NCI-H526 (cell line): Measurements from ENCODE around the gene IQGAP3.
"Not testable (repeated sequence)": the region's sequence is repeated elsewhere in the genome, so short reads cannot be mapped to it uniquely, and the experiment has no call there.

Source experiments
- DNase-seq, 2 experiments: peaks; one replicate each; lab custom pipeline; 2025; lab: John Stamatoyannopoulos, UW

Gene IQGAP3

GRCh38 chr1:156592910-156593660 is 20.7 kb upstream of the IQGAP3 start:
- no peak for DNase-seq

GRCh38 chr1:156592158-156592909 is 20.0 kb upstream of the IQGAP3 start:
- no peak for DNase-seq

GRCh38 chr1:156591432-156592157 is 19.2 kb upstream of the IQGAP3 start, which contains the start of gene NAXE:
NAXE (plus strand) TSS chr1:156591776; CDS start chr1:156591805, 29 bp downstream.
- DNase-seq = peak; percentile 64 to 96

DNA sequence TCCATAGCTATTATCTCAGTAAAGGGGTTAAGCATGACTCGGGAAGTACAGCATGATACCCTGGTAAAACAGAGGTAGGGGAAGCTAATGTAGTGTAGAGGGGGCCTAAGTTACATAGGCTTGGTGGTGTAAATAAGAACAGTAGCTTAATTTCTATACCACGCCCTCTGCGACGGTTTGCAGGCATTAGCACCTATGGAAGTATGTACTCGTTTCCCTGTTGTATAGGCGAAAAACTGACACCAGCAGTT is 18.7 kb upstream of the IQGAP3 start:
- peak in 1 of 2 experiments; percentile 65 for DNase-seq

GRCh38 chr1:156590326-156591180 is 18.2 kb upstream of the IQGAP3 start:
- DNase-seq = no peak

GRCh38 chr1:156589546-156589945 is 17.2 kb upstream of the IQGAP3 start:
- no peak for DNase-seq

- not testable (repeated sequence) for DNase-seq
Measured at GRCh38 chr1:156587927-156588326, 15.6 kb upstream of the IQGAP3 start.

GRCh38 chr1:156586892-156587477 is 14.6 kb upstream of the IQGAP3 start:
- no peak for DNase-seq

- no peak for DNase-seq
Measured at GRCh38 chr1:156586323-156586722, 14.0 kb upstream of the IQGAP3 start.

- DNase-seq = peak; percentile 59 to 91
Measured at GRCh38 chr1:156584813-156585212, 12.4 kb upstream of the IQGAP3 start.

- peak; percentile 83 to 94 for DNase-seq
Measured at GRCh38 chr1:156583821-156584622, 11.7 kb upstream of the IQGAP3 start.

DNA sequence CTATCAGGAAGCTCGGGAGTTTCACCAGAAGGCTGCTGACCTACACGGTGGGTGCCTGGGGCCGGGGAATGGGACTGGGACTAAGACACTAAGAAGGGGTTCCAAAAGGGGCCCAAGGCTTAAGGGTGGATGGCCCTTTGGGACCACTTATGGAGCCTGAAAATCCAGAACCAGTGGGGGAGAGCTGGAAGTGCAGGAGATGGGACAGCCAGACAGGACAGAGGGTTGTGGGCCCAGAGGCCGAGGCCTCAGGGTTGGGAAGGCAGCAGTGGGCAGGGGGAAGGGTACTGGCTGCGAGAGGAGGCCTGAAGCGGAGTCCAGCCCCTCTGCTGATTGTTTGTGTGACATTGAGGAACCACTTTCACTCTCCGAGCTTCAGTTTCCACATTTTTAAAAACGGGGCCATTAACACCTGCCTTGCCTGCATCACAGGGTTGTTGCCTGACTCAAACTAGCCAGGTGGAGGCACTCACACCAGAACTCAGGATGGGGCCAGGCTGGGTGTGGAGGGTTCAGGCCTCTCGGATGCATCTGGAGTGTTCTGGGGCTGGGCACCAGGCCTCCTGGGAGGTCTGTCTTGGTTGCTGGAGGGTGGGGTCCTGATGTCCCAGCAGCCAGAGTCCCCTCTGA is 10.1 kb upstream of the IQGAP3 start:
- no peak for DNase-seq

- no peak for DNase-seq
Measured at GRCh38 chr1:156581661-156582387, 9.5 kb upstream of the IQGAP3 start.

DNA sequence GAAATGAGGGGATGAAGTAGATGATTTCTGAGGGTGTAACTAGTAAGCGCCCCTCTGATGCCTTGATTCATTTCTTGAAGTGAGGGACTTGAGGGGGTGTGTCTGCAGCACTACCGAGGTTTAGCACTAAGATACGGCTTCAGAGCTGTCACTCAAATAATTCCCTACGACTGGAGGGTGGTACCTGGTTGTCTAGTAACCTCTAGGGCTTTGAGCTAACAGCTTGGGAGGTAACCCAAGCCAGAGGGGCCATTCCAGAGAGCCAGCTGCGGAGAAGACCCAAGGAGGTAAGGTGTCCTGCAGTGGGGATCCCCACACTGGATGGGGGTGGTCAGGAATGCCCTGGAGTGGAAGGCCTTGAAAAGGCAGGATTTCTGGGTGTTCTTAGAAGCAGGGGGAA is 7.1 kb upstream of the IQGAP3 start, which contains the start of gene TTC24:
Gene TTC24, plus strand, starts transcription at position 252 of the 400 bp plus-strand sequence. CDS start 1,642 bp downstream, outside the sequence.
- DNase-seq = no peak

GRCh38 chr1:156578055-156578454 is 5.7 kb upstream of the IQGAP3 start:
- no peak for DNase-seq

DNA sequence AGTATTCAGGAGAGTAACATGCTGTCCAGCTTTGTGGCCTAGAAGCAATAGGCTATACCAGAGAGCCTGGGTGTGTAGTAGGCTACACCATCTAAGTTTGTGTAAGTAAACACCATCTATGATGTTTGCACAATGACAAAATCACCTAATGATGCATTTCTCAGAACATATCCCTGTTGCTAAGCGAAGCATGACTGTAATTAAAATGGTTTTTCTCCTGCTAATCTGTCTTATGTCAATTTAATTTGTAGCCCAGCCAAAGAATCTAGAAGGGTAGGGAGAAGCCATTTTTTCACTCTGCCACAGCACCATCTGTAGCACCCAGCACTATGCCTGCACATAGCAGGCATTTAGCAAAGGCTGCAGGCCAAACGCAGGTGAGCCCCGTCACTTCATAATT is 5.2 kb upstream of the IQGAP3 start:
- DNase-seq = no peak

- DNase-seq = no peak
Measured at GRCh38 chr1:156574039-156574633, 1.8 kb upstream of the IQGAP3 start.

DNA sequence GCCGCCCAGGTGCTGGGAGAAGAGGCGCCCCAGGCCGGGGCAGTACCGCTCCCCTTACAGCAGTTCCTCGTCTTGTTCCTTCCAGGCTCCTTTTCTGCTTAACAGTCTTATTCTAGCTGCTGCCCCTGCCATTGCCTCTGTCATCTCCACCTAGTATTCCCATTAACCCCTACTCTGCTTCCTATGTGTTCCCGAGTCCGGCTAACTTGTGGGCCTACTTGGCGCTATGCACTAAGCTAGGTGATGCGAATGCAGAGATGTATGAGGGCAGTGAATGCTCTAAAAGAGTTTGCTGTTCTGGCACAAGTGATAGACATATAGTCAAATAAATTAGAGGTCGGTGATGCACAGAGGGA is 276 bp upstream of the IQGAP3 start:
- DNase-seq = no peak

- no peak for DNase-seq
Measured at GRCh38 chr1:156571261-156571852, 1.0 kb downstream of the IQGAP3 start.
